ENCODE measurements around the gene RALGPS2.

RALGPS2 gene

GRCh38 chr1:178849918-178850317, 124.9 kb downstream of the RALGPS2 start:
- Histone ChIP-seq H3K36me3 (ENCODE audit: control insufficient read depth, insufficient read depth, low read length) (no peaks in the 10 kb centered on the region), H3K27me3 (ENCODE audit: control insufficient read depth, insufficient read depth, low read length) (no peaks in the 10 kb centered on the region), H3K4me3 (ENCODE audit: low read length) (no peak overlapping the region), H3K27ac (ENCODE audit: low read depth, low read length) (no peak overlapping the region), H3K4me1 (ENCODE audit: control insufficient read depth, insufficient read depth, low read length) (peaks cover 2% of the 10 kb centered on the region), H3K9ac (ENCODE audit: low read length) (no peak overlapping the region)

GRCh38 chr1:178857126-178857525, 132.1 kb downstream of the RALGPS2 start:
- Histone ChIP-seq H3K27ac (ENCODE audit: low read depth, low read length) (no peak overlapping the region), H3K4me3 (ENCODE audit: low read length) (no peak overlapping the region), H3K9ac (ENCODE audit: low read length) (no peak overlapping the region), H3K36me3 (ENCODE audit: control insufficient read depth, insufficient read depth, low read length) (no peaks in the 10 kb centered on the region), H3K4me1 (ENCODE audit: control insufficient read depth, insufficient read depth, low read length) (no peaks in the 10 kb centered on the region), H3K27me3 (ENCODE audit: control insufficient read depth, insufficient read depth, low read length) (no peaks in the 10 kb centered on the region)

GRCh38 chr1:178862416-178862815, 137.4 kb downstream of the RALGPS2 start:
- Histone ChIP-seq H3K4me1 (ENCODE audit: control insufficient read depth, insufficient read depth, low read length) (peaks cover 10% of the 10 kb centered on the region), H3K36me3 (ENCODE audit: control insufficient read depth, insufficient read depth, low read length) (peaks cover 3% of the 10 kb centered on the region), H3K27me3 (ENCODE audit: control insufficient read depth, insufficient read depth, low read length) (no peaks in the 10 kb centered on the region)

GRCh38 chr1:178862864-178863263, 137.8 kb downstream of the RALGPS2 start:
- Histone ChIP-seq H3K9ac (ENCODE audit: low read length) (no peak overlapping the region), H3K36me3 (ENCODE audit: control insufficient read depth, insufficient read depth, low read length) (peaks cover 3% of the 10 kb centered on the region), H3K27me3 (ENCODE audit: control insufficient read depth, insufficient read depth, low read length) (no peaks in the 10 kb centered on the region), H3K4me3 (ENCODE audit: low read length) (no peak overlapping the region), H3K27ac (ENCODE audit: low read depth, low read length) (peak overlapping the region; percentile 23), H3K4me1 (ENCODE audit: control insufficient read depth, insufficient read depth, low read length) (peaks cover 10% of the 10 kb centered on the region)

More at GRCh38 chr1:178862416-178862815, 137.4 kb downstream of the RALGPS2 start:
- no peak overlapping the region for H3K9ac ChIP-seq (ENCODE audit: low read length)
- H3K4me3 ChIP-seq (ENCODE audit: low read length): no peak overlapping the region
- H3K27ac ChIP-seq (ENCODE audit: low read depth, low read length): no peak overlapping the region

- H3K9ac ChIP-seq (ENCODE audit: low read length): no peak overlapping the region
- H3K27me3 ChIP-seq (ENCODE audit: control insufficient read depth, insufficient read depth, low read length): no peaks in the 10 kb centered on the region
- H3K27ac ChIP-seq (ENCODE audit: low read depth, low read length): no peak overlapping the region
- H3K36me3 ChIP-seq (ENCODE audit: control insufficient read depth, insufficient read depth, low read length): peaks cover 3% of the 10 kb centered on the region
- H3K4me1 ChIP-seq (ENCODE audit: control insufficient read depth, insufficient read depth, low read length): peaks cover 10% of the 10 kb centered on the region
- no peak overlapping the region for H3K4me3 ChIP-seq (ENCODE audit: low read length)
These were observed 139.3 kb downstream of the RALGPS2 start for GRCh38 chr1:178864326-178864725.

- Histone ChIP-seq H3K27me3 (ENCODE audit: control insufficient read depth, insufficient read depth, low read length) (no peaks in the 10 kb centered on the region), H3K4me1 (ENCODE audit: control insufficient read depth, insufficient read depth, low read length) (peaks cover 15% of the 10 kb centered on the region), H3K9ac (ENCODE audit: low read length) (no peak overlapping the region), H3K4me3 (ENCODE audit: low read length) (peak overlapping the region; percentile 42), H3K36me3 (ENCODE audit: control insufficient read depth, insufficient read depth, low read length) (peaks cover 3% of the 10 kb centered on the region), H3K27ac (ENCODE audit: low read depth, low read length) (peak overlapping the region; percentile 83)
These were observed 142.6 kb downstream of the RALGPS2 start for GRCh38 chr1:178867670-178868069.

- H3K27ac ChIP-seq (ENCODE audit: low read depth, low read length): peak overlapping the region; percentile 83
- peaks cover 3% of the 10 kb centered on the region for H3K36me3 ChIP-seq (ENCODE audit: control insufficient read depth, insufficient read depth, low read length)
- no peak overlapping the region for H3K9ac ChIP-seq (ENCODE audit: low read length)
- no peaks in the 10 kb centered on the region for H3K27me3 ChIP-seq (ENCODE audit: control insufficient read depth, insufficient read depth, low read length)
- peak overlapping the region; percentile 65 for H3K4me3 ChIP-seq (ENCODE audit: low read length)
- peaks cover 11% of the 10 kb centered on the region for H3K4me1 ChIP-seq (ENCODE audit: control insufficient read depth, insufficient read depth, low read length)
These were observed 143.7 kb downstream of the RALGPS2 start for GRCh38 chr1:178868706-178869105.

GRCh38 chr1:178869119-178869697, 144.2 kb downstream of the RALGPS2 start:
- peak overlapping the region; percentile 83 for H3K27ac ChIP-seq (ENCODE audit: low read depth, low read length)
- no peaks in the 10 kb centered on the region for H3K27me3 ChIP-seq (ENCODE audit: control insufficient read depth, insufficient read depth, low read length)
- H3K36me3 ChIP-seq (ENCODE audit: control insufficient read depth, insufficient read depth, low read length): peaks cover 3% of the 10 kb centered on the region
- peaks cover 11% of the 10 kb centered on the region for H3K4me1 ChIP-seq (ENCODE audit: control insufficient read depth, insufficient read depth, low read length)
- peak overlapping the region; percentile 65 for H3K4me3 ChIP-seq (ENCODE audit: low read length)
- H3K9ac ChIP-seq (ENCODE audit: low read length): no peak overlapping the region

GRCh38 chr1:178870221-178870620, 145.2 kb downstream of the RALGPS2 start:
- Histone ChIP-seq H3K4me1 (ENCODE audit: control insufficient read depth, insufficient read depth, low read length) (peaks cover 11% of the 10 kb centered on the region), H3K9ac (ENCODE audit: low read length) (no peak overlapping the region), H3K27me3 (ENCODE audit: control insufficient read depth, insufficient read depth, low read length) (no peaks in the 10 kb centered on the region), H3K36me3 (ENCODE audit: control insufficient read depth, insufficient read depth, low read length) (peaks cover 2% of the 10 kb centered on the region), H3K4me3 (ENCODE audit: low read length) (peak overlapping the region; percentile 65), H3K27ac (ENCODE audit: low read depth, low read length) (peak overlapping the region; percentile 83)

GRCh38 chr1:178870944-178871343, 145.9 kb downstream of the RALGPS2 start, which contains the start of gene ANGPTL1:
Gene ANGPTL1, minus strand, starts transcription at chr1:178871077. Its CDS starts 5,301 bp downstream, at chr1:178865776.
- H3K27ac ChIP-seq (ENCODE audit: low read depth, low read length): peak within 1 kb of the TSS; percentile 83
- H3K9ac ChIP-seq (ENCODE audit: low read length): no peak within 1 kb of the TSS
- H3K27me3 ChIP-seq (ENCODE audit: control insufficient read depth, insufficient read depth, low read length): no peaks in the 10 kb centered on the region
- peaks cover 11% of the 10 kb centered on the region for H3K4me1 ChIP-seq (ENCODE audit: control insufficient read depth, insufficient read depth, low read length)
- H3K4me3 ChIP-seq (ENCODE audit: low read length): peak within 1 kb of the TSS; percentile 65
- H3K36me3 ChIP-seq (ENCODE audit: control insufficient read depth, insufficient read depth, low read length): no peaks in the 10 kb centered on the region

GRCh38 chr1:178871551-178872320, 146.7 kb downstream of the RALGPS2 start:
- Histone ChIP-seq H3K36me3 (ENCODE audit: control insufficient read depth, insufficient read depth, low read length) (no peaks in the 10 kb centered on the region), H3K4me3 (ENCODE audit: low read length) (no peak overlapping the region), H3K9ac (ENCODE audit: low read length) (no peak overlapping the region), H3K27ac (ENCODE audit: low read depth, low read length) (peak overlapping the region; percentile 83), H3K4me1 (ENCODE audit: control insufficient read depth, insufficient read depth, low read length) (peaks cover 11% of the 10 kb centered on the region), H3K27me3 (ENCODE audit: control insufficient read depth, insufficient read depth, low read length) (no peaks in the 10 kb centered on the region)

GRCh38 chr1:178874966-178875365, 149.9 kb downstream of the RALGPS2 start:
- Histone ChIP-seq H3K27me3 (ENCODE audit: control insufficient read depth, insufficient read depth, low read length) (no peaks in the 10 kb centered on the region), H3K4me1 (ENCODE audit: control insufficient read depth, insufficient read depth, low read length) (peaks cover 7% of the 10 kb centered on the region), H3K4me3 (ENCODE audit: low read length) (no peak overlapping the region), H3K9ac (ENCODE audit: low read length) (no peak overlapping the region), H3K36me3 (ENCODE audit: control insufficient read depth, insufficient read depth, low read length) (no peaks in the 10 kb centered on the region), H3K27ac (ENCODE audit: low read depth, low read length) (no peak overlapping the region)
